Osteoblast (primary cell): ENCODE measurements around the gene NTM. TPM values are rescaled to one million over a fixed set of nuclear protein-coding genes. Genes with fewer than 3 reads are reported as not detected.

Experiments
- DNase-seq: peaks from one replicate; pipeline ENCODE4 v3.0.0; 2011; ENCODE audit warnings: low spot score, mixed read lengths; ENCODE audit not compliant: insufficient read length; ENCODE audit errors: missing footprints
- H2AFZ ChIP-seq: 2 replicates; pipeline ENCODE4 v1.6.0; 2011; ENCODE audit warnings: mild to moderate bottlenecking, low read length
- H3K27ac ChIP-seq: 2 replicates; pipeline ENCODE4 v1.5.1; 2011; ENCODE audit warnings: mild to moderate bottlenecking, low read depth, low read length, moderate library complexity
- H3K27me3 ChIP-seq: 2 replicates; pipeline ENCODE4 v1.6.0; 2012; ENCODE audit warnings: mild to moderate bottlenecking, control low read depth, inconsistent platforms, low read length, moderate library complexity; ENCODE audit not compliant: insufficient read depth
- H3K36me3 ChIP-seq: 2 replicates; pipeline ENCODE4 v1.5.1; 2011; ENCODE audit warnings: mild to moderate bottlenecking, low read length, control low read depth, moderate library complexity; ENCODE audit not compliant: insufficient read depth
- H3K4me1 ChIP-seq: 2 replicates; pipeline ENCODE4 v1.5.1; 2011; ENCODE audit warnings: mild to moderate bottlenecking, low read length, control low read depth, moderate library complexity; ENCODE audit not compliant: insufficient read depth
- H3K4me2 ChIP-seq: 2 replicates; pipeline ENCODE4 v1.6.0; 2011; ENCODE audit warnings: mild to moderate bottlenecking, low read length; ENCODE audit not compliant: insufficient read depth
- H3K4me3 ChIP-seq: fragments of 200-600 bp; sonication (generic); 3 replicates; pipeline ENCODE4 v1.5.1; 2012; ENCODE audit warnings: mild to moderate bottlenecking, low read length, inconsistent platforms; ENCODE audit not compliant: insufficient read depth
- H3K79me2 ChIP-seq: 2 replicates; pipeline ENCODE4 v1.6.0; 2012; ENCODE audit warnings: mild to moderate bottlenecking, low read length, control low read depth, inconsistent platforms; ENCODE audit not compliant: insufficient read depth
- H3K9me3 ChIP-seq: 2 replicates; pipeline ENCODE4 v1.5.1; 2011; ENCODE audit warnings: low read depth, low read length, control low read depth
- H4K20me1 ChIP-seq: 2 replicates; pipeline ENCODE4 v1.6.0; 2012; ENCODE audit warnings: mild to moderate bottlenecking, low read length, control low read depth; ENCODE audit not compliant: insufficient read depth
- total RNA-seq: library from RNA; depleted of rRNA; stranded (reverse); fragments of >200 nt; gene quantifications from 2 replicates; pipeline ENCODE4 v1.2.3, GENCODE V29; 2012
- TF ChIP-seq, protein P1 (sequence below): IDR thresholded peaks from 2 replicates; pipeline ENCODE4 v1.5.1; 2011; ENCODE audit warnings: mild to moderate bottlenecking, low read depth, low read length, moderate library complexity; ENCODE audit errors: extremely low read depth

The NTM gene
- total RNA-seq, 1 donor = 48.1 TPM

DNA sequence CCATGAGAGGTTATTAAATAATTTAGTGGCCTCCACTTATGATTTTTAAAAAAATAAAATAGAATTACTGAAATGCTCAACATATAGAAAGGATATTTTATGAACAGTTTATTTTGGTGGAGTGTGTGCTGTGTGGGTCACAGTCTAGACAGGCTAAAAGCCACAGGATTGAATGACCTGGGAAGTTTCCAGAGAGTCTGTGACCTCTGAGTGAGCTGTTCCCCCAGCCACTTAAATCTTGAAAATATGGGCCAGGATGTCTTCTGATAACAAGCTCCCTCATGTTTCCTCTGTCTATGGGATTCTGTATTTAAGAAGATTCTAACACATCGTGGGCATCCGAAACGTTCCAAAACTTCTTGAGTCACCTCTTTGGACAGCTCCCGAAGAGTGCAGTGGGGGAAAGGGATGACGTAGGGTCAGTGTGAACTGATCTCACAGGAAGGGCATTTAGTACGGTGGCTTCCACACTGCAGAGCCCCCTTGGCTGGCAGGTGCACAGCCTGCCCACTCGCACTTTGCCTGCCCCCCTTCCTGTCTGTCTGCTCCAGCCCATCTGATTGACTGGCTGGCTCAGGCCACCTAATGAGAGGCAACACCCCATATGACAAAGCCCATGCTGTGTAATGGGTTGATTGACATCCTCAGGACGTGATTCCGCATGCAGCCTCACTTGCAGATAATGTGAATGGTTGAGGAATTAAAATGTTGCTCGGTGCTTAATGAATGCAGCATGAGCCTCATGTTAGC is 97.4 kb downstream of the NTM start:
- no peaks in the 10 kb centered on the region for H3K4me1 ChIP-seq
- H2AFZ ChIP-seq = no peak overlapping the region
- no peaks in the 10 kb centered on the region for H3K9me3 ChIP-seq
- H4K20me1 ChIP-seq = no peaks in the 10 kb centered on the region
- H3K4me2 ChIP-seq = no peak overlapping the region
- no peak overlapping the region for H3K4me3 ChIP-seq
- no peak for DNase-seq
- no peaks in the 10 kb centered on the region for H3K36me3 ChIP-seq
- H3K27ac ChIP-seq = no peak overlapping the region
- H3K79me2 ChIP-seq = no peaks in the 10 kb centered on the region
- H3K27me3 ChIP-seq = peaks cover 8% of the 10 kb centered on the region
- TF ChIP-seq, protein P1, sequence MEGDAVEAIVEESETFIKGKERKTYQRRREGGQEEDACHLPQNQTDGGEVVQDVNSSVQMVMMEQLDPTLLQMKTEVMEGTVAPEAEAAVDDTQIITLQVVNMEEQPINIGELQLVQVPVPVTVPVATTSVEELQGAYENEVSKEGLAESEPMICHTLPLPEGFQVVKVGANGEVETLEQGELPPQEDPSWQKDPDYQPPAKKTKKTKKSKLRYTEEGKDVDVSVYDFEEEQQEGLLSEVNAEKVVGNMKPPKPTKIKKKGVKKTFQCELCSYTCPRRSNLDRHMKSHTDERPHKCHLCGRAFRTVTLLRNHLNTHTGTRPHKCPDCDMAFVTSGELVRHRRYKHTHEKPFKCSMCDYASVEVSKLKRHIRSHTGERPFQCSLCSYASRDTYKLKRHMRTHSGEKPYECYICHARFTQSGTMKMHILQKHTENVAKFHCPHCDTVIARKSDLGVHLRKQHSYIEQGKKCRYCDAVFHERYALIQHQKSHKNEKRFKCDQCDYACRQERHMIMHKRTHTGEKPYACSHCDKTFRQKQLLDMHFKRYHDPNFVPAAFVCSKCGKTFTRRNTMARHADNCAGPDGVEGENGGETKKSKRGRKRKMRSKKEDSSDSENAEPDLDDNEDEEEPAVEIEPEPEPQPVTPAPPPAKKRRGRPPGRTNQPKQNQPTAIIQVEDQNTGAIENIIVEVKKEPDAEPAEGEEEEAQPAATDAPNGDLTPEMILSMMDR = no peak

DNA sequence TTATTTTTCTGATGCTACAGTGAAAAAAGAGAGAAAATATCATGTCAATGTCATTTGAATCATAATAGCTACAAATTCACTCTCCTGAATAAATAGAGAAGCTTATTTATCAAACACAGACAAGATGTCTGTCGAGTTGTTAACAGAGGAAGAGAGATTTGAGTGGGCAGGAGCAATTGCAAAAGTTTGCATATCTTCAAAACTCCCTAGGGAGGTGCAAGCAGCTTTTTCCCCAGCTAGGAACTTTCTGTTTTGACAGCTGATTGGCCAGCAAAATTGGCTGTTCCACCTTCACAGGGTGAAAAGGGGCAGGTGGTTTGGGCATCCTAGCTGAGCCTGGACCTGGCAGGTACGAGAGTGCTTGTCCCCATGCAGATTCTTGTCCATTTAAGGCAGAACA is 98.2 kb downstream of the NTM start:
- H3K27ac ChIP-seq = no peak overlapping the region
- no peaks in the 10 kb centered on the region for H3K9me3 ChIP-seq
- H3K36me3 ChIP-seq = no peaks in the 10 kb centered on the region
- H4K20me1 ChIP-seq = no peaks in the 10 kb centered on the region
- no peak overlapping the region for H3K4me3 ChIP-seq
- TF ChIP-seq, protein P1 = no peak
- DNase-seq = no peak
- peaks cover 8% of the 10 kb centered on the region for H3K27me3 ChIP-seq
- no peak overlapping the region for H3K4me2 ChIP-seq
- no peaks in the 10 kb centered on the region for H3K4me1 ChIP-seq
- H2AFZ ChIP-seq = no peak overlapping the region
- no peaks in the 10 kb centered on the region for H3K79me2 ChIP-seq

DNA sequence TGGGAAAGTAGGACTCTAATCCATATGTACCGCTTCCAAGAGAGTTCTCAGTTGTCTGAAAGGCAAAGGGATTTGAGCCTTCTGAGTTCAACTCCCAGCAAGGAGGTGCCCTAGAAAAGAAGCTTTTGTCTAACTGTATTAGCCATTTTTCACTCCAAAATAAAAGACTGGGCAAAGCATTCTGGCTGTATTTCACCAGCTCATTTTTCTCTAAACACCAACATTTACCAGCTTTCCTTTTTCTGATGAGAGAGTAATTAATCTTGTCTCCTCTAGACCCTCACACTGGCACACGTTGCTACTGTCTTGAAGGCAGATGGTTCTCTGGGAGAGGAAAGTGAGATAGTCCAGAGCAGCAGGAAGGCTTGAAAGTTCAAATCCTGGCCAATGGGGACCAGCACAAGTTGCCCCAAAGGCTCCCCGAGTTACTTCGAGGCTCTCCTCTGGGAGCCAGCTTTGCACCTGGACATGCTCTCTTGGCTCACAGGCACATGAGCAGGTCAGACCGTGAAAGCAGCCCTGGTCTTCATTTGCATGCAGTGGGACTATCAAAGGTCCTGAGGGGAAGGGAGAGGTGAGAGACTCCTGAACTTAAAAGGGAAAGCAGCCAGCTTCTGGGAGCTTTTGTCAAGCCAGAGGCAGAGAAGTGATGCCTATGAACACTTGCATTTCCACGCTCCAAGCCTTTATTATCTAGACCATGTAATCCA is 100.0 kb downstream of the NTM start:
- Histone ChIP-seq H3K4me2 (no peak overlapping the region), H3K9me3 (no peaks in the 10 kb centered on the region), H3K27me3 (peaks cover 3% of the 10 kb centered on the region), H2AFZ (no peak overlapping the region), H3K36me3 (no peaks in the 10 kb centered on the region), H3K4me1 (no peaks in the 10 kb centered on the region), H4K20me1 (no peaks in the 10 kb centered on the region), H3K79me2 (no peaks in the 10 kb centered on the region), H3K27ac (no peak overlapping the region), H3K4me3 (no peak overlapping the region)
- DNase-seq = no peak
- TF ChIP-seq, protein P1 = no peak

DNA sequence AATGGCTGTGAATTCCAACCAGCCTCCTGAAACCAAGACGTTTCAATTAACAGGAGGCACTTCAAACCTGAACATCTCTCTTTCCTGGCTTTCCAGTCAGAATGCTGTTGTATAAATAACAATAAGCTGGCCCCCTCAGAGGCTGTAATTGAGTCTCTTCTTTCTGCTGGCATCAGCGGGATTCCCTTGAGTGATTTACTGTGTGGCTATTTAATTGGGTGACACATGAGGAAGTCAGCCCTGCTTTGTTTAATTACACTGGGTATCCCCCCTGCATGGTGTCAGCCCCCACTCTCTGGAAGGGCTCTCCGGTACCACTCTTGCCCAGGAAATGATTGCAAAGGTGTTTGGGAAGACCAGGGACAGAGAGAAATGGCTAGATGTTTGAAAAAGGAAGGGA is 101.6 kb downstream of the NTM start:
- Histone ChIP-seq H4K20me1 (no peaks in the 10 kb centered on the region), H3K36me3 (no peaks in the 10 kb centered on the region), H3K9me3 (no peaks in the 10 kb centered on the region), H2AFZ (no peak overlapping the region), H3K4me1 (no peaks in the 10 kb centered on the region), H3K27me3 (no peaks in the 10 kb centered on the region), H3K4me2 (no peak overlapping the region), H3K4me3 (no peak overlapping the region), H3K27ac (no peak overlapping the region), H3K79me2 (no peaks in the 10 kb centered on the region)
- TF ChIP-seq, protein P1 = no peak
- no peak for DNase-seq
